Mononuclear cell (primary cell): ENCODE measurements around the gene LTB4R. TPM values are rescaled to one million over a fixed set of nuclear protein-coding genes. Genes with fewer than 3 reads are reported as not detected.
A peak's percentile ranks its signal among the peaks of the same experiment; 100 is the strongest.

Source experiments
- H3K27me3 ChIP-seq: 2 replicates; pipeline ENCODE4 v1.6.0; 2011; ENCODE audit warnings: low read length, control low read depth; ENCODE audit not compliant: insufficient read depth
- H3K4me1 ChIP-seq: 2 replicates; pipeline ENCODE4 v1.5.1; 2011; ENCODE audit warnings: mild to moderate bottlenecking, low read length, control low read depth; ENCODE audit not compliant: insufficient read depth
- H3K4me3 ChIP-seq: 2 replicates; pipeline ENCODE4 v1.5.1; 2011; ENCODE audit warnings: mild to moderate bottlenecking, low read length, moderate library complexity
- H3K9me3 ChIP-seq: 2 replicates; pipeline ENCODE4 v1.5.1; 2011; ENCODE audit warnings: low read depth, mild to moderate bottlenecking, control low read depth, low read length
- total RNA-seq: library from RNA; depleted of rRNA; stranded (reverse); fragments of >200 nt; gene quantifications from one replicate; pipeline ENCODE4 v1.2.3, GENCODE V29; 2012

The LTB4R gene
- total RNA-seq, result 12.5 TPM

DNA sequence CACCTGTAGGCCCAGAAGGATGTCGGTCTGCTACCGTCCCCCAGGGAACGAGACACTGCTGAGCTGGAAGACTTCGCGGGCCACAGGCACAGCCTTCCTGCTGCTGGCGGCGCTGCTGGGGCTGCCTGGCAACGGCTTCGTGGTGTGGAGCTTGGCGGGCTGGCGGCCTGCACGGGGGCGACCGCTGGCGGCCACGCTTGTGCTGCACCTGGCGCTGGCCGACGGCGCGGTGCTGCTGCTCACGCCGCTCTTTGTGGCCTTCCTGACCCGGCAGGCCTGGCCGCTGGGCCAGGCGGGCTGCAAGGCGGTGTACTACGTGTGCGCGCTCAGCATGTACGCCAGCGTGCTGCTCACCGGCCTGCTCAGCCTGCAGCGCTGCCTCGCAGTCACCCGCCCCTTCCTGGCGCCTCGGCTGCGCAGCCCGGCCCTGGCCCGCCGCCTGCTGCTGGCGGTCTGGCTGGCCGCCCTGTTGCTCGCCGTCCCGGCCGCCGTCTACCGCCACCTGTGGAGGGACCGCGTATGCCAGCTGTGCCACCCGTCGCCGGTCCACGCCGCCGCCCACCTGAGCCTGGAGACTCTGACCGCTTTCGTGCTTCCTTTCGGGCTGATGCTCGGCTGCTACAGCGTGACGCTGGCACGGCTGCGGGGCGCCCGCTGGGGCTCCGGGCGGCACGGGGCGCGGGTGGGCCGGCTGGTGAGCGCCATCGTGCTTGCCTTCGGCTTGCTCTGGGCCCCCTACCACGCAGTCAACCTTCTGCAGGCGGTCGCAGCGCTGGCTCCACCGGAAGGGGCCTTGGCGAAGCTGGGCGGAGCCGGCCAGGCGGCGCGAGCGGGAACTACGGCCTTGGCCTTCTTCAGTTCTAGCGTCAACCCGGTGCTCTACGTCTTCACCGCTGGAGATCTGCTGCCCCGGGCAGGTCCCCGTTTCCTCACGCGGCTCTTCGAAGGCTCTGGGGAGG lies at the start of gene LTB4R:
TSS of gene LTB4R (plus strand) at position 857 of the 959 bp plus-strand sequence. CDS start 4,150 bp downstream, outside the sequence.
- Histone ChIP-seq H3K27me3 (no peaks in the 10 kb centered on the region), H3K4me3 (peak within 1 kb of the TSS; percentile 47), H3K4me1 (peaks cover 84% of the 10 kb centered on the region), H3K9me3 (no peaks in the 10 kb centered on the region)

DNA sequence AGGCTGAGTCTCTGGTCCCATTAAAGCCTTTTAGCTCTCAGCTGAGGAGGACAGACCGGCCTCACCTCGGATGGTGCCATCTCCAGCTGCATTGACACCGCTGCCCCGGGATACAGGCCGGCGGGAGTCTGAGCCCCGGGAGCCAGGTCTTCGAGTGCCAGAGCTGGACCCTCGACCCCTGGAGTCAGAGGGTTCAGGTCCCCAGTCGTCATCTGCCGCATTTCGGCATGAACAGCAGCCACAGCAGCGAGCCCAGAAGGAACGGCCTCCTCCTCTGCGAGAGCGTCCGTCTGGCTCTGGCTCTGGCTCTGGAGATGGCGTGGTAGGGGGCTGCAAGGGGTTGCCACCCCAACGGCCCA lies 49.4 kb upstream of the LTB4R start:
- Histone ChIP-seq H3K4me3 (no peak overlapping the region), H3K9me3 (no peaks in the 10 kb centered on the region), H3K27me3 (no peaks in the 10 kb centered on the region), H3K4me1 (no peaks in the 10 kb centered on the region)

GRCh38 chr14:24262821-24263733 lies 48.2 kb upstream of the LTB4R start, which contains the start of gene TGM1:
TSS of gene TGM1 (minus strand) at chr14:24263177. CDS start at chr14:24262352, 825 bp downstream.
- H3K4me1 ChIP-seq, result no peaks in the 10 kb centered on the region
- H3K4me3 ChIP-seq, result no peak within 1 kb of the TSS
- H3K9me3 ChIP-seq, result no peaks in the 10 kb centered on the region
- no peaks in the 10 kb centered on the region for H3K27me3 ChIP-seq

DNA sequence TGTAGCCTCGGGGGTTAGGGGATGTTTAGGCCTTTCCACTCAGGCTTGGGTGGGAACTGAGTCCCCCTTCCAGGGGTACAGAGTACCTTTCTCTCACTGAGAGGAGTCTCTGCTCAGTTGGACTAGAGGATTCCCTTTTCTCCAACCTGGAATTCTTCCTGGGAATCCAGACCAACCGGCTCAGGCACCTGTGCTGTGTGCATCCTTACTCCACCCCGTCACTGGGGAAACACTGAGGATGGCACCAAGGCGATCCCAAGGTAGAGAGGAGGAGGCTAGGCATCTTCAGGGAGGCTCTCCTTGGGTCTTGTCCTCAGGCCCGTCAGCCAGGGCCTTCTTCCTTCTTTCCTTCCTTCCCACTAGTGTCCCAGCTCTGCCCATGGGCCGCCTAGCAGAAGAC lies 47.5 kb upstream of the LTB4R start:
- no peaks in the 10 kb centered on the region for H3K4me1 ChIP-seq
- H3K27me3 ChIP-seq, result no peaks in the 10 kb centered on the region
- H3K4me3 ChIP-seq, result no peak overlapping the region
- no peaks in the 10 kb centered on the region for H3K9me3 ChIP-seq

- H3K4me3 ChIP-seq, result no peak overlapping the region
- H3K9me3 ChIP-seq, result no peaks in the 10 kb centered on the region
- H3K27me3 ChIP-seq, result no peaks in the 10 kb centered on the region
- H3K4me1 ChIP-seq, result no peaks in the 10 kb centered on the region
These were observed 47.0 kb upstream of the LTB4R start for GRCh38 chr14:24264298-24264697.

DNA sequence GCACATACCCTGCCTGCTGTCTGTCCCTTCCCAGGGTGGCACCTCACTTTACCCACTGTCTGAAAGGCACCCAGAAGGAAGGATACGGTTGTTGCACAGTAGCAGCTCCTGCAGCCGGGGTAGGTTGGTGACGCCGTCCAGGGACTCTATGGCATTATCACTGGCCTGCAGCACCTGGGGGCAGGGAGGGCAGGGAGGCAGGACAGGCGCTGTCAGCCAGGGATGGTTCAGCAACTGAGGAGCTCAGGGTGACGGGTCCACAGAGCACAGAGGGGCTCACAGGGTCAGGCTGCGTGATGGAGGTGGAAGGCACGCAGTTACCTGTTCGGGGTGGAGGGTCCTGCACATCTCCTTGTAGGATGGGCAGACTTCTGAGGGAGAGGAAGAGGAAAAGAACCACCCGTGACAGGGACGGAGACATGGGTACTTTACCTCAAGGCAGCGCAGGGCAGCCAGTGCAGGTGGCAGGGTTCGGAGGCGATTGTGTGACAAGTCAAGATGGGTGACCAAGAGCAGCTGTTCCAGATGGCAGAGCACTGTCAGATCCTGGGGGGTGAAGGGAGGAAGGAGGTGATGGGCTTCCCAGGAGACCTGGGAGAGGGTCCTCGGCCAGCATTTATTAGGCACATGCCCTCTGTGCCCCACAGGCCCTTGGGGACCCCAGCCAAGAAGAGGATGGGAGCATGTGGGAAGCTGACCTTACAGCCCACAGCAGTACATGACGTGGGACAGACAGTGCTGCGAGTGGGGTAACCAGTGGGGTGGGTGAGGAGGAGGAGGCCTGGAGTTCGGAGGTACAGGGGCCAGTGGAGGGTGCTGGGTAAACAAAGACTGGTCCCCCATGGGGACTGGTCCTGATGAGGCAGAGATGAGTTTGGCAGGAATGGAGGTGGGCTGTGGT lies 44.7 kb upstream of the LTB4R start:
- H3K4me1 ChIP-seq, result peaks cover 7% of the 10 kb centered on the region
- no peaks in the 10 kb centered on the region for H3K9me3 ChIP-seq
- H3K27me3 ChIP-seq, result no peaks in the 10 kb centered on the region
- no peak overlapping the region for H3K4me3 ChIP-seq

GRCh38 chr14:24267516-24267915 lies 43.8 kb upstream of the LTB4R start:
- H3K4me1 ChIP-seq, result peaks cover 16% of the 10 kb centered on the region

GRCh38 chr14:24268225-24268624 lies 43.1 kb upstream of the LTB4R start:
- Histone ChIP-seq H3K27me3 (no peaks in the 10 kb centered on the region), H3K4me1 (peaks cover 23% of the 10 kb centered on the region), H3K4me3 (no peak overlapping the region), H3K9me3 (no peaks in the 10 kb centered on the region)

More at GRCh38 chr14:24267516-24267915, 43.8 kb upstream of the LTB4R start:
- Histone ChIP-seq H3K27me3 (no peaks in the 10 kb centered on the region), H3K9me3 (no peaks in the 10 kb centered on the region), H3K4me3 (no peak overlapping the region)

GRCh38 chr14:24269368-24269767 lies 41.9 kb upstream of the LTB4R start:
- H3K4me3 ChIP-seq, result no peak overlapping the region
- peaks cover 35% of the 10 kb centered on the region for H3K4me1 ChIP-seq
- H3K9me3 ChIP-seq, result no peaks in the 10 kb centered on the region
- no peaks in the 10 kb centered on the region for H3K27me3 ChIP-seq

GRCh38 chr14:24269910-24270536 lies 41.3 kb upstream of the LTB4R start:
- H3K4me3 ChIP-seq, result no peak overlapping the region
- H3K27me3 ChIP-seq, result no peaks in the 10 kb centered on the region
- H3K9me3 ChIP-seq, result no peaks in the 10 kb centered on the region
- peaks cover 41% of the 10 kb centered on the region for H3K4me1 ChIP-seq

DNA sequence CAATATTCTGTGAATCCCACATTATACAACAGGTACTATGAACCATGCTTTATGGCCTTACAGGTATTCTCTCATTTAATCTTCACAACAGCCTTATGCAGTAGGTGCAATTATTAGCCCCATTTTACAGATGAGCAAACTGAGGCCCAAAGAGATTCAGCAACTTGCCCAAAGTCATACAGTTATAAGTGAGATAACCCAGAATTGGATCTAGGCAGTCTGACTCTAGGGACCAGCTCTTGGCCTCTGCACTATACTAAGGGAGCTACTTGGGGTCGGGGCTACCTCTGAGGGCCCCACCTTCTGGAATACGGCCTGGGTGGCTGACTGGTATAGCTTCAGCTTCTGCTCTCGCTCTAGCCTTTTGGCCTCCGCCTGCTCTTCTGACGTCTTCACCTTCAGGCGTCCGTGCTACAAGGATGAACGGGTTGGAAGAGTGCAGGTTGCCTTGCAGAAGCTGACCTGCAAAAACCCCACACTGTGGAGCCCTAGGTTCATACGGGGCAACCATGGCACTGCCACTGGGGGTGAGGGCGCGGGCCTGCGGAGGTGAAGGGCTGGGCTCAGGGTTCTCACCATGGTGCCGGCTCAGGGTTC lies 40.7 kb upstream of the LTB4R start:
- H3K27me3 ChIP-seq, result no peaks in the 10 kb centered on the region
- H3K9me3 ChIP-seq, result no peaks in the 10 kb centered on the region
- H3K4me1 ChIP-seq, result peaks cover 48% of the 10 kb centered on the region
- H3K4me3 ChIP-seq, result peak overlapping the region; percentile 92

- Histone ChIP-seq H3K4me3 (peak within 1 kb of the TSS; percentile 92), H3K27me3 (no peaks in the 10 kb centered on the region), H3K4me1 (peaks cover 54% of the 10 kb centered on the region), H3K9me3 (no peaks in the 10 kb centered on the region)
These were observed 40.0 kb upstream of the LTB4R start, which contains the start of gene RABGGTA for GRCh38 chr14:24271134-24271833. TSS of gene RABGGTA (minus strand) at chr14:24271597. CDS start at chr14:24271115, 482 bp downstream.

DNA sequence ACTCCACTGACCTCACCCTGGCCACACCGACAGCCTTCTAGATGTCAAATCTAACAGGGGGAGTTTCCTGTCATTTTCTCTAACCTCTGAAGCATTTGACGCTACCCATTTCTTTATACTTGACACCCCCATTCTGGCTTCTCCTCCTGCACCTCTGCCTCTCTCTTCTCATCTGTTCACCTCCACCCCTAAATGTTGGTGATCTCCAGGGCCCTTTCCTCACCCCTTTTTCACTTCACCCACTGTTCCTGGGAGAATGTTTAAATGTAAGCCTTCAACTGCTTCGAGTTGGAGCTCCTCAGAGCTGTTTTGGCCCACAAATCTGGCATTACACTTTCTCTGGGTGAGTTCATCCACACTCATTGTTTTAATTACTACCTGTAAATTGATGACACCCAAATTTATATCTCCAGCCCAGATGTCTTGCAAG lies 39.5 kb upstream of the LTB4R start:
- peaks cover 60% of the 10 kb centered on the region for H3K4me1 ChIP-seq
- H3K27me3 ChIP-seq, result no peaks in the 10 kb centered on the region
- H3K9me3 ChIP-seq, result no peaks in the 10 kb centered on the region
- peak overlapping the region; percentile 92 for H3K4me3 ChIP-seq
